Neuronal stem cell (in vitro differentiated cells): ENCODE results near the gene USP10.

Experiments used
- DNase-seq: peaks from one replicate; pipeline ENCODE4 v3.0.0-alpha.2; 2013; ENCODE audit warnings: low spot score
- H2AFZ ChIP-seq: one replicate; pipeline ENCODE4 v1.6.1; 2013; ENCODE audit warnings: mild to moderate bottlenecking, low read length, inconsistent platforms
- H2AK5ac ChIP-seq: 2 replicates; pipeline ENCODE4 v1.6.1; 2013; ENCODE audit warnings: low read depth, mild to moderate bottlenecking, inconsistent platforms, low read length, moderate library complexity, mixed read lengths
- H2BK120ac ChIP-seq: 2 replicates; pipeline ENCODE4 v1.6.1; 2013; ENCODE audit warnings: low read depth, mild to moderate bottlenecking, inconsistent platforms, low read length, moderate library complexity, mixed read lengths
- H2BK12ac ChIP-seq: one replicate; pipeline ENCODE4 v1.6.1; 2013; ENCODE audit warnings: low read length, inconsistent platforms
- H2BK15ac ChIP-seq: 2 replicates; pipeline ENCODE4 v1.6.1; 2013; ENCODE audit warnings: mild to moderate bottlenecking, low read length, inconsistent platforms, mixed read lengths
- H2BK5ac ChIP-seq: one replicate; pipeline ENCODE4 v1.6.1; 2013; ENCODE audit warnings: inconsistent platforms, mild to moderate bottlenecking, low read length, moderate library complexity
- H3K14ac ChIP-seq: one replicate; pipeline ENCODE4 v1.6.1; 2013; ENCODE audit warnings: low read length, inconsistent platforms
- H3K18ac ChIP-seq: 2 replicates; pipeline ENCODE4 v1.6.1; 2013; ENCODE audit warnings: low read length, inconsistent platforms
- H3K23ac ChIP-seq: 2 replicates; pipeline ENCODE4 v1.6.1; 2013; ENCODE audit warnings: low read depth, mild to moderate bottlenecking, mixed read lengths, low read length, inconsistent platforms; ENCODE audit not compliant: poor library complexity
- H3K27ac ChIP-seq: replicated peaks from 3 replicates; pipeline ENCODE4 v1.5.1; 2013; ENCODE audit warnings: low read length, inconsistent platforms
- H3K27me3 ChIP-seq, 3 experiments: 2 replicates each; pipeline ENCODE4 v1.6.1; 2013; ENCODE audit warnings: low read length in 3 of 3, mild to moderate bottlenecking in 2 of 3, inconsistent platforms in 1 of 3, low read depth in 1 of 3, mixed read lengths in 1 of 3, moderate library complexity in 1 of 3; ENCODE audit not compliant: control insufficient read depth in 3 of 3, insufficient read depth in 3 of 3
- H3K36me3 ChIP-seq, 2 donors: replicated peaks in 1 of 2; 2 replicates each; pipeline ENCODE4 v1.6.1; 2013; ENCODE audit warnings: low read length in 2 of 2; ENCODE audit not compliant: control insufficient read depth in 2 of 2, insufficient read depth in 2 of 2
- H3K4ac ChIP-seq: 2 replicates; pipeline ENCODE4 v1.6.1; 2013; ENCODE audit warnings: inconsistent platforms, mild to moderate bottlenecking, low read length, moderate library complexity
- H3K4me1 ChIP-seq, 2 donors: 1 replicate in 1 of 2; 2 replicates in 1 of 2; pipeline ENCODE4 v1.6.1; 2013; ENCODE audit warnings: low read length in 2 of 2, low read depth in 1 of 2; ENCODE audit not compliant: control insufficient read depth in 2 of 2, insufficient read depth in 1 of 2
- H3K4me2 ChIP-seq: one replicate; pipeline ENCODE4 v1.6.1; 2013; ENCODE audit warnings: mild to moderate bottlenecking, low read length, inconsistent platforms; ENCODE audit not compliant: insufficient read depth, poor library complexity, severe bottlenecking
- H3K4me3 ChIP-seq, 2 donors: 2 replicates each; pipeline ENCODE4 v1.5.1; 2013; ENCODE audit warnings: low read length in 2 of 2, mild to moderate bottlenecking in 2 of 2, inconsistent platforms in 1 of 2, moderate library complexity in 1 of 2
- H3K79me1 ChIP-seq: one replicate; pipeline ENCODE4 v1.6.1; 2013; ENCODE audit warnings: low read depth, mild to moderate bottlenecking, inconsistent platforms, low read length, moderate library complexity
- H3K9ac ChIP-seq: one replicate; pipeline ENCODE4 v1.6.1; 2013; ENCODE audit warnings: mild to moderate bottlenecking, low read depth, low read length, inconsistent platforms; ENCODE audit not compliant: poor library complexity
- H3K9me3 ChIP-seq, 2 donors: replicated peaks in 1 of 2; 2 replicates each; pipeline versions ENCODE3 to v1.6.1; 2013; ENCODE audit warnings: low read length in 2 of 2, mild to moderate bottlenecking in 2 of 2, inconsistent platforms in 1 of 2, low read depth in 1 of 2, mixed read lengths in 1 of 2, moderate library complexity in 1 of 2; ENCODE audit not compliant: control insufficient read depth in 2 of 2, insufficient read depth in 1 of 2
- H4K8ac ChIP-seq: one replicate; pipeline ENCODE4 v1.6.1; 2013; ENCODE audit warnings: low read depth, mild to moderate bottlenecking, inconsistent platforms, low read length, moderate library complexity
- H4K91ac ChIP-seq: one replicate; pipeline ENCODE4 v1.6.1; 2013; ENCODE audit warnings: low read length, low read depth, mild to moderate bottlenecking, inconsistent platforms; ENCODE audit not compliant: poor library complexity
- WGBS, 2 donors: extraction: QIAGEN DNeasy Blood & Tissue Kit; methylation state at CpG; one replicate each; pipeline ENCODE4 v1.1.7; 2013; ENCODE audit warnings: missing lambda C conversion rate in 2 of 2, mixed read lengths in 1 of 2; ENCODE audit not compliant: insufficient read length in 2 of 2, insufficient replicate concordance in 1 of 2; ENCODE audit errors: extremely low coverage in 2 of 2; 5-methylcytosine and 5-hydroxymethylcytosine counted together

Gene USP10

DNA sequence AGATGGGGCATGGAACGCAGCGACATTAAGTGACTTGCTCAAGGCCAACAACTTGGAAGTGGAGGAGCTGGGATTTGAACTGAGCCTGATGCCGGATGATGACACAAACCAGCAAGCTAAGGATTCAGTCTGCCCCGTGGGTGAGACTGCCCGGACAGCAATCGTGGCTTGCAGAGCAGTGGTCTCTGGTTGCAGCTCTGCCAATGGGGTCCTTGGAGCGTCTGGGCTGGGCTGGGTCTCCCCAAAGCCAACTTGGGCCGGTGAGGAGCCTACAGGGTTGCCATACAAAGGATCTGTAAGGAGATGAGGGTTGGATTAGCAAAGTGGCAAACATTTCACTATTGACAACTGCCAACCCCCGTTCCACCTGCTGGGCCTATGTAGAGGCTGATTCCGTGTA lies 117.4 kb downstream of the USP10 start:
- WGBS, 2 donors = no CpG with 5 or more reads among the region's 10 CpGs
- no peak overlapping the region for H3K4ac ChIP-seq

GRCh38 chr16:84817613-84818012 lies 117.8 kb downstream of the USP10 start:
- H2AFZ ChIP-seq = no peak overlapping the region
- H3K9ac ChIP-seq = no peak overlapping the region
- no peaks in the 10 kb centered on the region for H3K79me1 ChIP-seq
- H3K27me3 ChIP-seq = peaks cover 0 to 81% (median 29%) of the 10 kb centered on the region in 3 experiments
- H3K14ac ChIP-seq = no peak overlapping the region
- peak overlapping the region; percentile 14 for H2BK15ac ChIP-seq
- peaks cover 0 to 4% of the 10 kb centered on the region in 2 donors for H3K9me3 ChIP-seq
- H3K23ac ChIP-seq = no peak overlapping the region
- no peak overlapping the region for H3K4me3 ChIP-seq
- no peak overlapping the region for H3K18ac ChIP-seq
- H3K27ac ChIP-seq = no peak overlapping the region
- H4K8ac ChIP-seq = no peak overlapping the region
- H3K4ac ChIP-seq = no peak overlapping the region
- H2AK5ac ChIP-seq = no peak overlapping the region
- H2BK5ac ChIP-seq = no peak overlapping the region
- WGBS, 2 donors = no CpG with 5 or more reads among the region's 2 CpGs
- no peak overlapping the region for H3K4me2 ChIP-seq
- H2BK12ac ChIP-seq = no peak overlapping the region
- no peak overlapping the region for H2BK120ac ChIP-seq
- DNase-seq = no peak
- no peaks in the 10 kb centered on the region for H3K36me3 ChIP-seq
- peaks cover 3 to 6% of the 10 kb centered on the region in 2 donors for H3K4me1 ChIP-seq
- no peak overlapping the region for H4K91ac ChIP-seq

More for the DNA sequence above, 117.4 kb downstream of the USP10 start:
- H3K27ac ChIP-seq = no peak overlapping the region
- peaks cover 0 to 81% (median 29%) of the 10 kb centered on the region in 3 experiments for H3K27me3 ChIP-seq
- no peaks in the 10 kb centered on the region for H3K79me1 ChIP-seq
- H2AFZ ChIP-seq = no peak overlapping the region
- no peak overlapping the region for H3K4me3 ChIP-seq
- H2AK5ac ChIP-seq = no peak overlapping the region
- H4K91ac ChIP-seq = no peak overlapping the region
- no peak overlapping the region for H2BK5ac ChIP-seq
- peak overlapping the region; percentile 14 for H2BK15ac ChIP-seq
- H3K14ac ChIP-seq = no peak overlapping the region
- DNase-seq = no peak
- H3K23ac ChIP-seq = no peak overlapping the region
- no peak overlapping the region for H2BK120ac ChIP-seq
- no peak overlapping the region for H3K9ac ChIP-seq
- H3K4me2 ChIP-seq = no peak overlapping the region
- H3K18ac ChIP-seq = no peak overlapping the region
- peaks cover 0 to 4% of the 10 kb centered on the region in 2 donors for H3K9me3 ChIP-seq
- no peak overlapping the region for H4K8ac ChIP-seq
- H3K4me1 ChIP-seq = peaks cover 3 to 6% of the 10 kb centered on the region in 2 donors
- H2BK12ac ChIP-seq = no peak overlapping the region
- no peaks in the 10 kb centered on the region for H3K36me3 ChIP-seq

DNA sequence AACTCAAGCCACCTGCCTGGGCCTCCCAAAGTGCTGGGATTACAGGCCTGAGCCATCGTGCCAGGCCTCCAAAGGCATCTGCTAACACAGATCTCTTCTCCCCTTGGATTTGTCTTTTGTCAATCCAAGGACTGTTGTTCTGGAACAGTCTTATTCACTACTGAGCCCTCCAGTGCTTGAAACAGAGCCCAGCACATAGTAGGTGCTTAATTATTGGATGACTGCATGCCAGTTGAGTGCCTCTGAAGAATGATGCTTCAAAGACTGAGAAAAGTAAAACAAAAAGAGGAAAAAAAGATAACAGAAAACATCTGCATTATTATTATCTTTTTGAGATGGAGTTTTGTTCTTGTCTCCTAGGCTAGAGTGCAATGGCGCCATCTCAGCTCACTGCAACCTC lies 118.3 kb downstream of the USP10 start:
- no peak overlapping the region for H3K23ac ChIP-seq
- H2BK5ac ChIP-seq = no peak overlapping the region
- DNase-seq = no peak
- no peak overlapping the region for H4K91ac ChIP-seq
- WGBS, 2 donors = no CpG with 5 or more reads among the region's 2 CpGs
- no peak overlapping the region for H3K4me2 ChIP-seq
- no peak overlapping the region for H3K27ac ChIP-seq
- H2AK5ac ChIP-seq = no peak overlapping the region
- no peak overlapping the region for H2BK15ac ChIP-seq
- H3K36me3 ChIP-seq = no peaks in the 10 kb centered on the region
- no peak overlapping the region for H3K4me3 ChIP-seq
- H3K14ac ChIP-seq = no peak overlapping the region
- H3K18ac ChIP-seq = no peak overlapping the region
- H3K79me1 ChIP-seq = no peaks in the 10 kb centered on the region
- peaks cover 0 to 81% (median 29%) of the 10 kb centered on the region in 3 experiments for H3K27me3 ChIP-seq
- H2BK12ac ChIP-seq = no peak overlapping the region
- peaks cover 3 to 6% of the 10 kb centered on the region in 2 donors for H3K4me1 ChIP-seq
- H3K9me3 ChIP-seq = peaks cover 0 to 4% of the 10 kb centered on the region in 2 donors
- H3K9ac ChIP-seq = no peak overlapping the region
- H3K4ac ChIP-seq = no peak overlapping the region
- H2AFZ ChIP-seq = no peak overlapping the region
- no peak overlapping the region for H2BK120ac ChIP-seq
- no peak overlapping the region for H4K8ac ChIP-seq

GRCh38 chr16:84818989-84819643 lies 119.3 kb downstream of the USP10 start:
- no peak overlapping the region for H3K9ac ChIP-seq
- no peaks in the 10 kb centered on the region for H3K36me3 ChIP-seq
- H3K4me1 ChIP-seq = peaks cover 3 to 6% of the 10 kb centered on the region in 2 donors
- H2BK15ac ChIP-seq = no peak overlapping the region
- no peak overlapping the region for H2AK5ac ChIP-seq
- H3K27me3 ChIP-seq = peaks cover 0 to 75% (median 29%) of the 10 kb centered on the region in 3 experiments
- peaks cover 0 to 2% of the 10 kb centered on the region in 2 donors for H3K9me3 ChIP-seq
- no peak for DNase-seq
- H2AFZ ChIP-seq = peak overlapping the region; percentile 91
- no CpG with 5 or more reads among the region's 29 CpGs for WGBS, 2 donors
- H2BK12ac ChIP-seq = no peak overlapping the region
- peak overlapping the region; percentile 97 for H3K4me2 ChIP-seq
- H3K18ac ChIP-seq = peak overlapping the region; percentile 57
- no peak overlapping the region for H3K4ac ChIP-seq
- no peak overlapping the region for H2BK120ac ChIP-seq
- H4K91ac ChIP-seq = no peak overlapping the region
- no peak overlapping the region for H4K8ac ChIP-seq
- H3K14ac ChIP-seq = no peak overlapping the region
- peak overlapping the region in 1 of 2 donors; percentile 11 for H3K4me3 ChIP-seq
- peak overlapping the region; percentile 86 for H3K23ac ChIP-seq
- H3K27ac ChIP-seq = no peak overlapping the region
- no peaks in the 10 kb centered on the region for H3K79me1 ChIP-seq
- H2BK5ac ChIP-seq = no peak overlapping the region
